Stimulated activated naive CD8-positive, alpha-beta T cell treated with anti-CD3 and anti-CD28 coated beads, Interleukin-15, Interleukin-2, amounts not matched to agents 100 ng/mL and 50 ng/mL, for 24 hours (primary cell): ENCODE results near the gene CAMTA1.

Experiments used
- H3K27ac Mint-ChIP-seq: one replicate; pipeline ENCODE4 v1.8.0; 2021; ENCODE audit warnings: mild to moderate bottlenecking, mixed read lengths
- H3K27me3 Mint-ChIP-seq: one replicate; pipeline ENCODE4 v1.8.0; 2021; ENCODE audit warnings: mixed read lengths
- H3K36me3 Mint-ChIP-seq: one replicate; pipeline ENCODE4 v1.8.0; 2021; ENCODE audit warnings: low read depth, mixed read lengths
- H3K4me1 Mint-ChIP-seq: one replicate; pipeline ENCODE4 v1.8.0; 2021; ENCODE audit warnings: low read depth, mixed read lengths
- H3K4me3 Mint-ChIP-seq: one replicate; pipeline ENCODE4 v1.8.0; 2021; ENCODE audit warnings: mild to moderate bottlenecking, mixed read lengths
- H3K9me3 Mint-ChIP-seq: one replicate; pipeline ENCODE4 v1.8.0; 2021; ENCODE audit warnings: mixed read lengths

Gene CAMTA1

DNA sequence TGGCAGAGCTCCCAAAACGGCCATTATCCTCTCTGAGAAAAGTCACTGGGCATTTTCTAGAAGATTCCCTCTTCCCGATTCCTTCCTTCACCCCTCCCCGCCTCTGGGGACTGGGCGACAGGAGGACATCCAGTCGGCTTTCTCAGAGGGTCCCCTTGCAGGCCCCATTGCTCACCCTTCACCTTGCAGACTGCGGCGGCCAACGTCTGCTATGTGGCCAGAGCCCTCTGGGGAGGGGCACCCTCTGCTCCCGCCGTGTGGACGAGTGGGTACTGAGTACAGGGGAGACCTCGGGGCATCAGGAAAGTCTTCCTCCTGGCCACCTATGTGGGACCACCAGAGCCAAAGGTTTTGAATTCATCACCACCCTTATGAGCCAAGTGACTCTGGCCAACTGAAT is 692.3 kb downstream of the CAMTA1 start:
- H3K27ac Mint-ChIP-seq, result no peak overlapping the region
- no peaks in the 10 kb centered on the region for H3K27me3 Mint-ChIP-seq
- H3K9me3 Mint-ChIP-seq, result no peaks in the 10 kb centered on the region
- no peaks in the 10 kb centered on the region for H3K4me1 Mint-ChIP-seq
- H3K4me3 Mint-ChIP-seq, result no peak overlapping the region
- no peaks in the 10 kb centered on the region for H3K36me3 Mint-ChIP-seq

DNA sequence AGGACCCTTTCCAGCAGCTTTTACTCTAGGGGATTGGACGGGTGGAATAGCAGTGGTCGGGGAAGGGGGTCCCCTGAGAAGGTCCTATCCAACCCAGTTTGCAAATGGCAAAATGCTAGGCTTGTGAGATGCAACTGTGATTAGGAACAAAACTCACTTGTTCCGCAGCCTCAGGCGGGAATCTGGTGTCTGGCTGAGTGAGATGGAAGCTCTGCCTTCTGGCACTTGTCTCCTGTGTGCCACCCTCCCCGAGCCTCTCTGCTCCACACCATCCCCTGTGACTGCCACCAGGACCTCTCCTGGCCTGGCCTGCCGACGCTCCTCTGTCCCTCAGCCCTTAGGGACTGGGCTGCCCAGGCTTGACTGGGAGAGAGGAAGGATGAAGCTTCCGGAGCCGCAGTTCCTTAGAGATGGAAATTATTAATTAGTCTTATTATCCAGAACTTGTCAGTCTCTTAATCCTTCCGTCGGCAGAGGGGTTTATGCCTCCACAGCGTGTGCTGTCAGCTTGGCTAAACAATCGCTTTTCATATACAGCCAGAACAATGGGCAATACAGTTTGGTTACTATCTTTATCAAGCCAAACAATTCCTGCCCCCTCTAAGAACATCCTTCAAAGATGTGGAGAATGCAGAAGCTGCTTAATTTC is 693.0 kb downstream of the CAMTA1 start:
- Mint-ChIP-seq H3K27me3 (no peaks in the 10 kb centered on the region), H3K9me3 (no peaks in the 10 kb centered on the region), H3K4me3 (no peak overlapping the region), H3K36me3 (no peaks in the 10 kb centered on the region), H3K27ac (no peak overlapping the region), H3K4me1 (no peaks in the 10 kb centered on the region)

DNA sequence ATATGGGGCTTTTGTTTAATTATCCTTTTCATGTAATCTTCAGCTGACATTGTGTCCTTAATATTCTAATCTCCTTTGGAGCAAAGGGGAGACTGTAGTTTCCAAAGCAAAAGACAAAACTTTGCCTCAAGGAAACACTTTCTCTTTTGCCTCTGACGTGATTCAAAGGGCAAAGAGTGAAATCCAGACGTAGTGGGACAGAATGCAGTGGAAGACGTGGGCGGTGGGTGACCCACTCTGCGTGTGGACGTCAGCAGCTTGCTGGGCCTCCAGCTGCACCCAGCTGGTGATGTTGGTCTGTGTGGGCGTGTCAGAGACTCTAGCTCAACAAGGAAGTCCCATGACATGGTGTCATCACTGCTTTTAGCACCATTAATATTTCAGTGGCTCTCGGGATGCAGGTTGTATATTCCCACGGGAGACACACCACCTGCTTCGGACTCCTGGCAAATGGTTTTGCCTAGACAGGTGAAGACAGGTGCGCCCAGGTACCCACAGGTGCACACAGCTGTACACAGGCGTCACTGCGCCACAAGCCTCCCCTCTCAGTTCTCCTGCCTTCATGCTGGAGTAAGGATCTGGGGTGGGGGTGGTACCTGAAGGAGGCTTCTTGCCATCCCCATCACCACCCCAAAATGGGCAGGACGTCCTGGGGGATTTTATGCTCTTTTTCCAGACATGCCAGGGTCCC is 693.7 kb downstream of the CAMTA1 start:
- Mint-ChIP-seq H3K27ac (no peak overlapping the region), H3K9me3 (no peaks in the 10 kb centered on the region), H3K36me3 (no peaks in the 10 kb centered on the region), H3K27me3 (no peaks in the 10 kb centered on the region), H3K4me3 (no peak overlapping the region), H3K4me1 (no peaks in the 10 kb centered on the region)

DNA sequence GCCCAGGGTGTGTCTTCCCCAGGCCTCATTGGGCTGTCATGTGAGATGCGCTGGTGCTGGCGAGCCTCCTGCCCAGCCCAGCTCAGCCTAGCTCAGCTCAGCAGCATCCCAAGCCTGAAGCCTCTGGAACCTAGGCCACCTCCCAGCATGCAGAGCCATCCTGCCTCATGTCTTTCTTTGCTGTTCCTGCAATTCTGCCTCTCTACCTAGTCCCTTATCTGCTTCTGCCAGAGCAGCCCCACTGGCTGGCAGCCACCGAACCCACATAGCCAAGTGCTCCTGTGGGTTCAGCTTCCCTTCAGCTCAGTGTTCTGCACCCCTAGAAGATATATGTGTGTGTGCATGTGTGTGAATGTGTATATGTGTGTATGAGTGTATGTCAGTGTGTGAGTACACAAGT is 694.3 kb downstream of the CAMTA1 start:
- H3K4me1 Mint-ChIP-seq, result no peaks in the 10 kb centered on the region
- H3K27ac Mint-ChIP-seq, result no peak overlapping the region
- no peak overlapping the region for H3K4me3 Mint-ChIP-seq
- H3K27me3 Mint-ChIP-seq, result no peaks in the 10 kb centered on the region
- no peaks in the 10 kb centered on the region for H3K36me3 Mint-ChIP-seq
- no peaks in the 10 kb centered on the region for H3K9me3 Mint-ChIP-seq

DNA sequence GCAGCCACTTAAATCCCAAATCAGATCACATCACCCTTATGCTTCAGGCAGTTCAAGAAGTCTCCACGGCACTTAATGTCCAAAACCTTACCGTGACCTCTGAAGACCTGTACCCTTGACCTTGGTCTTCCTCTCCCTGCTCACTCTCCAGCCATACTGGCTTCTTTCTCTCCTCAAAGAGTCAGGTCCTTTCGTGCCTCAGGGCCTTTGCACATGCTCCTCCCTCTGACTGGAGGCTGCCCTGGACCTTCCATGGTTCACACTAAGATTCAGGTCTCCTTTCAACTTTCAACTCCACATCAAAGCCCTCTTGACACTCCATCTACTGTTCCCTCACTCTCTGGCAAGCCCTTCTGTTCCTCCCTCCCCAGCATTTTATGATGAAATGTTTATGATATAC is 695.9 kb downstream of the CAMTA1 start:
- no peaks in the 10 kb centered on the region for H3K27me3 Mint-ChIP-seq
- H3K27ac Mint-ChIP-seq, result no peak overlapping the region
- no peaks in the 10 kb centered on the region for H3K4me1 Mint-ChIP-seq
- H3K9me3 Mint-ChIP-seq, result no peaks in the 10 kb centered on the region
- H3K36me3 Mint-ChIP-seq, result no peaks in the 10 kb centered on the region
- no peak overlapping the region for H3K4me3 Mint-ChIP-seq

DNA sequence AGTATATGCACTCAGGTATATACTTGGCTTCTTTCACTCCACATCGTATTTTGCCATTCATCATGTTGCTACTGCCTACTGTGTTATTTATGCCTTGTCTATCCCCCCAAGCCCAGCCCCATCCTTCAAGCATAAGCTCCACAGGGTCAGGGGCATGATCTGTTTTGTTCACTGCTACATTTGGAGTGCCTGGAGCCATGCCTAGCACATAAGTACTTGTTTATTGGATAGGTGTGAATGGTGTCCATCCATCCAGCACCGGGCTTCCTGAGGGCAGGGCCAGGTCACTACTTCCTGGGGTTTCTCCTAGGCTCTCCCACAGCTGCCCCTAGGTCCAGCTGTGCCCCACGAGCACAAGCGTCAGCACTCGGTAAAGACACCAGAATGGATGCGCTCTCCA is 696.8 kb downstream of the CAMTA1 start:
- Mint-ChIP-seq H3K4me1 (no peaks in the 10 kb centered on the region), H3K27ac (no peak overlapping the region), H3K4me3 (no peak overlapping the region), H3K27me3 (no peaks in the 10 kb centered on the region), H3K36me3 (no peaks in the 10 kb centered on the region), H3K9me3 (no peaks in the 10 kb centered on the region)

DNA sequence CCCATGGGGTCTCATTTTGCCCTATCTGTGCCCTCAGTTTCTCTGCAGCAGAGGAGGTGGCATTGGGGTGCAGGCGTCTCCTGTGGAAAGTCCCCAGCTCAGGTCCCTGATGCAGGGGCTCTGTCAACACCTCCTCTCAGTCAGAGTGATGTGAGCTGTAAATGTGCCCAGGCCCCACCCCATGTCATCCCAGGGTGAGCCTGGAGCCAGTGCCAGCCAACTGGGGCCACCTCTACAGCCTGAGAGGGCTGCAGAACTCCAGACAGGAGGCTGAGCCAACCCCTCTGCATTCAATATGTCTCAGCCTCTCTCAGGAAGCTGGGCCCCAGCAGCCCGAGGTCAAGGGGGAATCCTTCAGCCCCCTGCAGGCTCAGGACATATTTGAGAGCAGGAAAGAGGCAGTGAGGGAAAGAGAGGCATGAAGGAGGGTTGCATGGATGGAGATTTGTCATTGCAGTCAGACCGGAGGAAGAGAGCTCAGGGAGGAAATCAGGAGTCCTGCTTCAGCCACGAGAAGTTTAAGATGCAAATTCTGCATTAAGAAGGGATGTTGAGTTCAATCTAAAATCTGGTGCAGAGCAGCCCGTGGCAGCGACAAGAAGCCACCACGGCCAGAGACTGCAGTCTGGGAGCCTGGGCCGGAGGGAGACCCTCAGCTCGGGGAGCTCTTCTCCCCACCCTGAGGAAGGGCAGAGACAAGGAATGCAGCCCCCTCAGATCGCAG is 697.7 kb downstream of the CAMTA1 start:
- H3K27me3 Mint-ChIP-seq, result no peaks in the 10 kb centered on the region
- H3K4me1 Mint-ChIP-seq, result no peaks in the 10 kb centered on the region
- no peak overlapping the region for H3K27ac Mint-ChIP-seq
- no peak overlapping the region for H3K4me3 Mint-ChIP-seq
- no peaks in the 10 kb centered on the region for H3K36me3 Mint-ChIP-seq
- no peaks in the 10 kb centered on the region for H3K9me3 Mint-ChIP-seq

DNA sequence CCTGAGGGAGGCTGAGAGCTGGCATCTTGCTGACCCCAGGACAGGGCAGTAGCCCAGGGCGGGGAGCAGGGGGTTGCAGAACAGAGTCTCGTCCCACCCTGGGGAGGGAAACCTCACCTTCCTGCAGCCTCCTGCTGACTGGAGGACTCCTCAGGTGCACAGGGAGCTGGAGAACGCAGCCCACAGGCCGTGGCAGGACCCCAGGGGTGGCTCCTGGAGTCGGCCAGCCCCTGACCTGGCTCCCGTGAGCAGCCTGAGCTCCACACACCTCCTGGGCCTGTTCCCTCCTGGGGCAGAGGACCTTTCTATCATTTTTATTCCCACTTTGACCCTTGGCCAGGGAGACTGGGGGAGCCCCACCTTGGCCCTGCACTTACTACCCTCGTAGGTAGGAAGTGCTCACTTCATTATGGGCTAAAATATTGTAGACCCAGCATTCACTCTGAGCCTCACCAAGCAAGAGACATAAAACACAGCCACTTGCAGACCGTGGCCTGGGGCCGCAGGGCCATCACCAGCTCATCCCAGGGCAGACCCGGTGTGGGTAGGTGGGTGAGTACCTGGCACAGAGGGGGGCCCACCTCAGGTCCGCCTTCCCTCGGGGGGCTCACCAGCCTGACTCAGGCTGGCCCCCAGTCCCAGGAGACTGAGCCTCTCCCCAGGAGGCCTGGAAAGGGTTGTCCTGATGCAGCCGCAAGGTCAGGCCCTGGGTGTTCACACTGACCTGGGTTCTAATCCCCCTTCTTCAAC is 698.6 kb downstream of the CAMTA1 start:
- H3K36me3 Mint-ChIP-seq, result no peaks in the 10 kb centered on the region
- H3K4me1 Mint-ChIP-seq, result no peaks in the 10 kb centered on the region

DNA sequence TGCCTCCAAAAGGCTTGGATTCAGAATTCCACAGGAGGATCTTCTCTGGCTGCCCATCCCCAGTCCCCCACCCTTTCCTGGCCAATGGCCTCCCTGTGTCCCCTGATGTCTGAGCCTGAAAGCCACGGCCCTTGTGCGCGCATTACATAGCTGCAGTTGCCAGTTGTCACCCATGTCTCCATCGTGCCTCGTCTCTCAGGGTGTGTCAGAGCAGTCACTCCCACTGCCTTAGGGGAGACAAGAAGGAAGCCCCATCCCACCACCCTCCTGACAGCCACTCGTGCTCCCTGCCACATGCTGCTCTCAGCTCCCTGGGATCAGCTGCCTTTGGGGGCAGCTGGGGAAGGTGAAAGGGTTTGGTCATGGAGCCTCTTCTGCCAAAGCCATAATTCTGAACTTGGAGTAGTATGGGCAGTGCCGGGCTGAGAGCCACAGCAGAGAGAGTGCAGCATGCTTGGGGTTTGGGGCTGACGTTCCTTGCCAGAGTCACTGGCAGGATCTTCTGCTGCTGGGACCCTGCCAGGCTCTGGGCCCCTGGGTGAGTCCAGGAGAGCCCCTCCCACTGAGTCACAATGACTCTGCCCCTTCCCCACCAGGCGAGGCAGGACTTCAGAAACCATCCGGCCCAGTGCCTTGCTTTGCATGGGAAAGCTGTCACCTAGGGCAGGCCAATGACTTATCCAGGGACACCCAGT is 700.0 kb downstream of the CAMTA1 start:
- Mint-ChIP-seq H3K9me3 (no peaks in the 10 kb centered on the region), H3K36me3 (no peaks in the 10 kb centered on the region), H3K27ac (no peak overlapping the region), H3K4me1 (no peaks in the 10 kb centered on the region), H3K27me3 (no peaks in the 10 kb centered on the region), H3K4me3 (no peak overlapping the region)

More for the DNA sequence above, 698.6 kb downstream of the CAMTA1 start:
- Mint-ChIP-seq H3K27me3 (no peaks in the 10 kb centered on the region), H3K27ac (no peak overlapping the region), H3K4me3 (no peak overlapping the region), H3K9me3 (no peaks in the 10 kb centered on the region)

DNA sequence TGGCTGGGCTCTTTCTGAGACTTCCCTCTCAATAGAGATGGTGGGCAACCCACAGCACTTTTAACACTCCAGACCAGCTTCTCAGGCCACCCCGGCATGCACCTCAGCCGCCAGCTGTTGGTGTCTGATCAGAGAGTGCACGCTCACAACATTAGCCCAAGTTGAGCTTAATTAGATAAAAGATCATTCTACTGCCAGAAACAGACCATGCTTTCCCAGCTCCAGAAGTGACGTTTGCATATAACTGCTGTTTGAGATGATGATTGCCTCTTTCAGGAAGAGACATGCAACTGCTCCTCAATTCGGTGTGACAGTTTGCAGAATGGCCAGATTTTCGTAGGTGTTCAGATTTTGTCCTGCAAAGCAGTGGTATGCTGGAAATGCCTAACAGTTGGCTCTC is 700.6 kb downstream of the CAMTA1 start:
- H3K9me3 Mint-ChIP-seq, result no peaks in the 10 kb centered on the region
- no peak overlapping the region for H3K4me3 Mint-ChIP-seq
- no peaks in the 10 kb centered on the region for H3K27me3 Mint-ChIP-seq
- no peaks in the 10 kb centered on the region for H3K36me3 Mint-ChIP-seq
- H3K27ac Mint-ChIP-seq, result no peak overlapping the region
- no peaks in the 10 kb centered on the region for H3K4me1 Mint-ChIP-seq

DNA sequence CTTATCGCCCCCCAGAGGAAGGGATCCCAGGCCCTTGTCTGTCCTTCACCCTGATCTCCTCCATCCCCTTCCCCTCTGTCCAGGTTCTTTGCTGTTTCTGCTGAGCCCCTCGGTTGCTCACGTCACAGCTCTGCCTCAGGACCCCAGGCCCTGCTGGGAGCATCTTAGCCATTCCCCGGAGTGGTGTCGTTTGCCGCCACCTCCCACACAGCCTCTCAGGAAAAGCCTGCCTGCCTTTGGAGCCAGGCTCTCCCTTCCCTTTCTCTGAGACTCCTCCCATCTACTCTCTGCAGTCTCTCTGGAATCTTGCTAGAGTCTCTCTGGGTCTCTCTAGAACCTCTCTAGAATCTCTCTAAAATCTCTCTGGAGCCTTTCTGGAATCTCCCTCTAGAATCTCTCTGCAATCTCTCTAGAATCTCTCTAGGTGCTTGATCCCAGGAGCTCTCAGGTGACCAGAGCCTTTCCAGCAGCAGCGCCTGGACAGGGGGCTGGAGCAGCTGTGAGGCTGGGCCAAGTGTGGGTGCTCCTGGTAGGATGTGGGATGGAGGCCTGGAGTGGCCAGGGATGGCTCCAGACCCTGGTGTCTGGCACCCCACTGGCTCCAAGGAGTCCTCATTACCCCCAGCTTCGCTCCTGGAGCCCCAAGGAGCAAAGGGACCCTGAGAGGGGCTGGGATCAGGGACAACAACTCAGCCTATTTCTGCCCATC is 702.7 kb downstream of the CAMTA1 start:
- H3K4me3 Mint-ChIP-seq, result no peak overlapping the region
- peaks cover 5% of the 10 kb centered on the region for H3K9me3 Mint-ChIP-seq
- no peaks in the 10 kb centered on the region for H3K36me3 Mint-ChIP-seq
- no peaks in the 10 kb centered on the region for H3K4me1 Mint-ChIP-seq
- no peaks in the 10 kb centered on the region for H3K27me3 Mint-ChIP-seq
- no peak overlapping the region for H3K27ac Mint-ChIP-seq

DNA sequence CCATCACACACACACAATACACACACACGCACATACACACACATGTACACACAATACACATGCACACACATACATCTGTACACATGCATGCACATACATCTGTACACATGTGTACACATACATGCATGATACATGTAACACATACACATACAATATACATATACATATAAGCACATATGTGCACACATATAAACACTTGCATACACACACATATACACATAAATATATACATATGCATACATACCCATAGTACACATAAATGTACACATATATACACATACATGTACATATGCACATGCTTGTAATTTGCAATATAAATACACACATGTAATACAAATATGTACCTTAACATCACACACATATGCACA is 703.2 kb downstream of the CAMTA1 start:
- no peak overlapping the region for H3K27ac Mint-ChIP-seq
- no peak overlapping the region for H3K4me3 Mint-ChIP-seq
- H3K27me3 Mint-ChIP-seq, result peaks cover 3% of the 10 kb centered on the region
- peaks cover 10% of the 10 kb centered on the region for H3K9me3 Mint-ChIP-seq
- no peaks in the 10 kb centered on the region for H3K36me3 Mint-ChIP-seq
- no peaks in the 10 kb centered on the region for H3K4me1 Mint-ChIP-seq

DNA sequence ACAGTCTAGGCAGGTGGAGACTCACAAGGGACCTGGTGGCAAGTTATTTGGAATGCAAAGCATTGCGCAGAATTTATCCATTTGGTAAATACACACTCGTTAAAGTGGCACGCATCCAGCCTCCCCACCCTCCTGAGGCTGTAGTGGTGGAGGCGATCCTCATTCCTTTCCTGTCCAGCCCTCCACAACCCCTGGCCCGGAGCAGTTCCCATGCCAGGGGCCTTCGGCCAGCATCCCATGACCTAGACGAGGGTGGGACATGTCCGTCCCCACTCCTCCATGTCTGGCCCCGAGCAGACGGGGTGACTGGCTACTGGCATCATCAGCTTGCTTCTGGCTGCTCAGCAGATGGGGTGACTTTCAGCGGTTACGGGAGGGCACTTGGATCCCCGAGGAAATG is 704.3 kb downstream of the CAMTA1 start:
- peaks cover 10% of the 10 kb centered on the region for H3K9me3 Mint-ChIP-seq
- no peak overlapping the region for H3K27ac Mint-ChIP-seq
- no peaks in the 10 kb centered on the region for H3K36me3 Mint-ChIP-seq
- peaks cover 3% of the 10 kb centered on the region for H3K27me3 Mint-ChIP-seq
- no peak overlapping the region for H3K4me3 Mint-ChIP-seq
- H3K4me1 Mint-ChIP-seq, result no peaks in the 10 kb centered on the region

DNA sequence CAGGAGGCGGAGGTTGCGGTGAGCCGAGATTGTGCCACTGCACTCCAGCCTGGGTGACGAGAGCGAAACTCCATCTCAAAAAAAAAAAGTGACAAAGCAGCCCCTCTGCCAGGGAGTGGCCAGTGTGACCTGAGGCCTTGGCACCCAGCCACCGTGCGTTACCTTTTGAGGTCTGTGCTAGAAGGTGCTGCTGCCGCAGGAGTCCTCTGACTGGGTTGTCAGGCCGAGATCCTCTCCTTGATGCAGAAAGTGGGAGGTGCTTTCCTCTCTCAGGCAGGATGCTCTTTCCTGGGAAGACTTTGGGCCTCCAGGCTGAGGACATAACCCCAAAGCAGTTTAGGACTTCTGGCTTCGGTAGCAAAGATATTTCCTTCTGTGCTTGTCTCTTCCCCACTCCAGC is 705.3 kb downstream of the CAMTA1 start:
- H3K4me3 Mint-ChIP-seq, result no peak overlapping the region
- H3K27me3 Mint-ChIP-seq, result peaks cover 3% of the 10 kb centered on the region
- H3K4me1 Mint-ChIP-seq, result no peaks in the 10 kb centered on the region
- H3K9me3 Mint-ChIP-seq, result peaks cover 10% of the 10 kb centered on the region
- H3K36me3 Mint-ChIP-seq, result no peaks in the 10 kb centered on the region
- no peak overlapping the region for H3K27ac Mint-ChIP-seq
